ENCODE results near the gene ETV6. TPM values are rescaled to one million over a fixed set of nuclear protein-coding genes. Genes with fewer than 3 reads are reported as not detected.
A peak's percentile ranks its signal among the peaks of the same experiment; 100 is the strongest.

ETV6 gene
- total RNA-seq, 2 experiments from 2014 or later, result 55.3 to 57.5 TPM

GRCh38 chr12:11776316-11776715 is 126.8 kb downstream of the ETV6 start:
- ChIA-PET POLR2A (no interaction called here), CTCF (no interaction called here)
- H3K36me3 Mint-ChIP-seq, result peaks cover 33% of the 10 kb centered on the region
- no peaks in the 10 kb centered on the region for H3K27me3 Mint-ChIP-seq
- no peak overlapping the region for H3K4me3 Mint-ChIP-seq
- no peak overlapping the region for H3K27ac Mint-ChIP-seq
- H3K4me1 Mint-ChIP-seq (ENCODE audit: low read depth), result peaks cover 89% of the 10 kb centered on the region
- no peak for DNase-seq
- no peaks in the 10 kb centered on the region for H3K9me3 Mint-ChIP-seq
- intact Hi-C loops (cut with micrococcal nuclease), result no loop called here

DNA sequence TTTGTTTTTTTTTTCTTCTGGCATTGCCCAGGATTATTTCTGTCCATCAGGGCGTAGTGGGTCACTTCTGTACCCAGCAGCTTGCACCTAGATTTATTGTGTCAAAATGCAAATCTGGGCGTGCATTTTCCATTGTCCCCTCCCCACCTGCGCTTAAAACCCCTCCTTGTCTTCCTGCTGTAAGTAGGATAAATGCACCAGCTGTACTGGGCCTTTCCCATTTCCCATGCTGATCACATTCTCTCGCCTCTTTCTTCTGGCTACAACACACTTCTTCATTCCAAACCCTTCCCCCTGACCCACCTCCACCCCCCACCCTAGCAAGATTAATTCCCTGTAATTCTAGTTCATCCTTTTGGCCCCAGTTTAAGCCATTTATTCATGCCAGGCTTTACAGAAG is 128.0 kb downstream of the ETV6 start:
- ChIA-PET CTCF (no interaction called here), POLR2A (interaction anchor here (1.2 kb wide), 1 partner anchor 124 kb away, joined by 3 read pairs; no protein-coding TSS in a partner anchor)
- peaks cover 30% of the 10 kb centered on the region for H3K36me3 Mint-ChIP-seq
- intact Hi-C loops (cut with micrococcal nuclease), result no loop called here
- H3K27ac Mint-ChIP-seq, result peak overlapping the region; percentile 89
- no peaks in the 10 kb centered on the region for H3K27me3 Mint-ChIP-seq
- H3K4me1 Mint-ChIP-seq (ENCODE audit: low read depth), result peaks cover 85% of the 10 kb centered on the region
- no peaks in the 10 kb centered on the region for H3K9me3 Mint-ChIP-seq
- no peak for DNase-seq
- no peak overlapping the region for H3K4me3 Mint-ChIP-seq

GRCh38 chr12:11777962-11778361 is 128.5 kb downstream of the ETV6 start:
- Mint-ChIP-seq H3K27ac (peak overlapping the region; percentile 89), H3K4me1 (ENCODE audit: low read depth) (peaks cover 87% of the 10 kb centered on the region), H3K9me3 (no peaks in the 10 kb centered on the region), H3K27me3 (no peaks in the 10 kb centered on the region), H3K4me3 (peak overlapping the region; percentile 28), H3K36me3 (peaks cover 30% of the 10 kb centered on the region)
- intact Hi-C loops (cut with micrococcal nuclease), result loop anchor here (2.0 kb wide), 3 partner anchors 33 to 47 kb away; no protein-coding TSS in a partner anchor
- ChIA-PET POLR2A (interaction anchor here (0.8 to 3.2 kb wide), 5 partner anchors 11 to 129 kb away, joined by 3 to 21 read pairs (median 3); partner anchors contain the start of gene ETV6), CTCF (no interaction called here)
- no peak for DNase-seq

DNA sequence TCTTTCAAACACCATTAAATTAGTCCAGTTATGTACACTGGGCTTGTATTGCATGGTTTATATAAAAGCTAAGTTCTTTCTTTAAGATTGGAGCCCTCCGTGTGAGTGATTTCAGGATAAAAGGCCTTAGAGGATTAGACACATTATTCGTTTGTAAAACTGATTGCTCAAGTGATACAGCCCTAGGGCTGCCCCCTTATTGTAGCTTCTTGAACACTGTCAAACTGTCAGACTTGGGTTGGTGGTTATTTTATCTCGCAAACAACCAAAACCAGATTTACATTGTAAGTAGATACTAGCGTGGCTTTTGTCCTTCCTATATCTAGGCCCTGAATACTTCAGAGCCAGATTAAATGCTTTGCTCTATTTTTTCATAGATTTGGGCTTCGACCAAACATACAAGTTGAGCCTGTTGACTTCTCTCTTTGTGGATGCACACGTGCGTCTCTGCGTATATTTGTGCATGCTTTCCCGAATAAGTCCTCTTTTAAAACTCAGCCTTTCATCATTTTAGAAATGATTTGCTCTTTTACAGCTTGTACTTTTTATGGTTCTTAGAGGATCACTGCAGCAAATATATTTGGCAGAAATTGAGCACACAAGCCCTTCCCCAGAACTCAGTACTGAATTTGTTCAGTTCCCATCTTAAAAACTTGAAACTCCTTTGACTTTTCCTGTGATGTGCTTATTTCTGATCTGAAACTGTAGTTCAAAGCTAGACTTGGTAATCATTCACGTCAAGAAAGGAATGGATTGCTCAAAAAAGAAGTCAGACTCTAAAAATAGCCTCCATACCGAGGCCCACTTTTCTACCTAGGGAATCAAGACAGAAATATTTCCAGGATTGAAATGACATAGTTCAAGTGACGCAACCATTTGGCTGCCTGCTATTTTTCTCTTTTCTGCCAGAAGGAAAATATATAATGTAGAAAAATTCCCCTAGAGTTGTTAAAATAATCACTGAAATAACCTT is 129.5 kb downstream of the ETV6 start:
- intact Hi-C loops (cut with micrococcal nuclease), result loop anchor here (1.0 to 2.0 kb wide), 5 partner anchors 32 to 228 kb away; no protein-coding TSS in a partner anchor
- H3K4me1 Mint-ChIP-seq (ENCODE audit: low read depth), result peaks cover 88% of the 10 kb centered on the region
- H3K27ac Mint-ChIP-seq, result peak overlapping the region; percentile 89
- peaks cover 32% of the 10 kb centered on the region for H3K36me3 Mint-ChIP-seq
- POLR2A ChIA-PET, result interaction anchor here (0.8 to 3.2 kb wide), 17 partner anchors 12 to 254 kb away, joined by 3 to 24 read pairs (median 4); partner anchors contain the start of gene ETV6
- DNase-seq, result no peak
- no peaks in the 10 kb centered on the region for H3K9me3 Mint-ChIP-seq
- peak overlapping the region; percentile 27 for H3K4me3 Mint-ChIP-seq
- CTCF ChIA-PET, result interaction anchor here (0.9 to 2.4 kb wide), 7 partner anchors 12 to 254 kb away, joined by 3 to 7 read pairs (median 5); no protein-coding TSS in a partner anchor
- no peaks in the 10 kb centered on the region for H3K27me3 Mint-ChIP-seq

GRCh38 chr12:11780521-11781101 is 131.1 kb downstream of the ETV6 start:
- no peaks in the 10 kb centered on the region for H3K9me3 Mint-ChIP-seq
- ChIA-PET POLR2A (interaction anchor here (0.7 to 3.2 kb wide), 15 partner anchors 9 to 252 kb away, joined by 3 to 24 read pairs (median 6); partner anchors contain the start of gene ETV6), CTCF (interaction anchor here (0.8 to 2.4 kb wide), 7 partner anchors 8 to 256 kb away, joined by 3 to 7 read pairs (median 3); partner anchors contain the start of gene ETV6)
- peaks cover 25% of the 10 kb centered on the region for H3K36me3 Mint-ChIP-seq
- peak overlapping the region; percentile 89 for H3K27ac Mint-ChIP-seq
- peaks cover 83% of the 10 kb centered on the region for H3K4me1 Mint-ChIP-seq (ENCODE audit: low read depth)
- no peaks in the 10 kb centered on the region for H3K27me3 Mint-ChIP-seq
- intact Hi-C loops (cut with micrococcal nuclease), result loop anchor here (1.0 kb wide), 1 partner anchor 8 kb away; no protein-coding TSS in a partner anchor
- H3K4me3 Mint-ChIP-seq, result no peak overlapping the region
- peak; percentile 34 for DNase-seq

DNA sequence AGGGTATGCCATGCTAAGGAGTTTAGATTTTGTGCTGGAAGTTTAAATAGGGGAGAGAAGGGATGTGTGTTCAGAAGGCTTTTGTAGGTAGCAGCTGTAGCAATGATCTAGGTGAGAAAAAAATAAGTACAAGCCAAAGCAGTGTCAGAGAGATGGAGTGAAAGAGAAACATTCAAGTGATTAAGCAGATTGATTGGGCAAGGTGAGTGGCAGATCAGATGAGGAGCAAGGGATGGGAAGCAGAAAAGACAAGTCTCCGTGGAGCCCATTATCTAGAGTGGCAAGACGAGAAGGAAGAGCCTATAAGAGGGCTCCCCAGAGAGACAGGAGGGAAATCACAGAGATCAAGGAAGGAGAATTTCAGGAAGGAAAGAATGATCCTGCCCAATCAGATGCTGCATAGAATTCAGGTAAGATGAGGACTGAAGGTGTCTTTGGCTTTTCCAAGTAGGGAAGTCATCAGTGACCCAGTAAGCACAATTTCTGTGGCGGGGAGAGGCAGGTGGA is 133.5 kb downstream of the ETV6 start:
- H3K4me1 Mint-ChIP-seq (ENCODE audit: low read depth), result peaks cover 73% of the 10 kb centered on the region
- DNase-seq, result no peak
- intact Hi-C loops (cut with micrococcal nuclease), result no loop called here
- H3K4me3 Mint-ChIP-seq, result peak overlapping the region; percentile 1
- H3K36me3 Mint-ChIP-seq, result peaks cover 17% of the 10 kb centered on the region
- ChIA-PET CTCF (no interaction called here), POLR2A (no interaction called here)
- H3K9me3 Mint-ChIP-seq, result no peaks in the 10 kb centered on the region
- H3K27ac Mint-ChIP-seq, result peak overlapping the region; percentile 44
- H3K27me3 Mint-ChIP-seq, result no peaks in the 10 kb centered on the region

GRCh38 chr12:11785712-11786111 is 136.2 kb downstream of the ETV6 start:
- no peak for DNase-seq
- Mint-ChIP-seq H3K4me3 (no peak overlapping the region), H3K9me3 (no peaks in the 10 kb centered on the region), H3K36me3 (peaks cover 15% of the 10 kb centered on the region), H3K27ac (no peak overlapping the region), H3K4me1 (ENCODE audit: low read depth) (peaks cover 59% of the 10 kb centered on the region), H3K27me3 (no peaks in the 10 kb centered on the region)
- CTCF ChIA-PET, result interaction anchor here (1.6 kb wide), 1 partner anchor 248 kb away, joined by 4 read pairs; no protein-coding TSS in a partner anchor
- intact Hi-C loops (cut with micrococcal nuclease), result no loop called here
- POLR2A ChIA-PET, result no interaction called here

DNA sequence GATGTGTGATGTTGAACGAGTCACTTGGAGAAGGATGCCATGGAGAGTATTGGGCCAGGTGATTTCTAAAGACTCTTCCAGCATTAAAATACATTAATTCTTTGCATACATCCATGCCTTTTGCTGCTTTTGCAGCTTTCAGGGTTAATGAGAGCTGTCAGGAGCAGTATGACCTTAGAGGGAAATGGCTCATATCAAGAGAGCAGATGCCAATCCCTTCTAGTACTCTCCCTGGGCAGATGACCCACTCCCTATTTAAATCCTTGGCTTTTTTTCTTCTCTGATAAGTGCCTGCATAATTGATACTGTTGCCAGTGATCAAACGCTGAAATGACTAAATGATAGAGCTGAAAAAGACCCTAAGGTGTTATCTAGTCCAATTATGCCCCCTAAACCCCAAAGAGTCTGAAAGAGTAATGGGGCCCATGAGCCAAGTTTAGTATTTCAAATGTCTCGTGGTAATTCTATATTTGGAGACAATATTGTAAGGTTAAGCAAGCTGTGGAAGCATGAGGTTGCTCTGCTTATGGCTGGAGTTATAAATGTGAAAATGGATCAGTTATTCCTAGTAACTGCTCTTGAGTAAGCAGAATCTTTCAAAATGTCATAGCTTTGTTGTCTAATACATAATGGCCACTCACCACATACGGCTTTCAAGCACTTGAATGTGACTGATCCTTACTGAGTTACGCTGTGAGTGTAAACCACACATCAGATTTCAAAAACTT is 137.3 kb downstream of the ETV6 start:
- peaks cover 52% of the 10 kb centered on the region for H3K4me1 Mint-ChIP-seq (ENCODE audit: low read depth)
- H3K27ac Mint-ChIP-seq, result no peak overlapping the region
- POLR2A ChIA-PET, result no interaction called here
- CTCF ChIA-PET, result no interaction called here
- intact Hi-C loops (cut with micrococcal nuclease), result no loop called here
- no peak overlapping the region for H3K4me3 Mint-ChIP-seq
- H3K36me3 Mint-ChIP-seq, result peaks cover 20% of the 10 kb centered on the region
- no peak for DNase-seq
- H3K27me3 Mint-ChIP-seq, result no peaks in the 10 kb centered on the region
- H3K9me3 Mint-ChIP-seq, result no peaks in the 10 kb centered on the region

GRCh38 chr12:11787437-11787836 is 138.0 kb downstream of the ETV6 start:
- Mint-ChIP-seq H3K4me3 (no peak overlapping the region), H3K27ac (no peak overlapping the region), H3K4me1 (ENCODE audit: low read depth) (peaks cover 46% of the 10 kb centered on the region), H3K9me3 (no peaks in the 10 kb centered on the region), H3K36me3 (peaks cover 24% of the 10 kb centered on the region), H3K27me3 (no peaks in the 10 kb centered on the region)
- DNase-seq, result no peak
- intact Hi-C loops (cut with micrococcal nuclease), result no loop called here
- ChIA-PET CTCF (no interaction called here), POLR2A (no interaction called here)

- peaks cover 39% of the 10 kb centered on the region for H3K4me1 Mint-ChIP-seq (ENCODE audit: low read depth)
- ChIA-PET CTCF (no interaction called here), POLR2A (no interaction called here)
- peaks cover 22% of the 10 kb centered on the region for H3K36me3 Mint-ChIP-seq
- intact Hi-C loops (cut with micrococcal nuclease), result no loop called here
- no peak overlapping the region for H3K27ac Mint-ChIP-seq
- no peak overlapping the region for H3K4me3 Mint-ChIP-seq
- H3K9me3 Mint-ChIP-seq, result no peaks in the 10 kb centered on the region
- DNase-seq, result no peak
- no peaks in the 10 kb centered on the region for H3K27me3 Mint-ChIP-seq
Observed at GRCh38 chr12:11787933-11788849, 138.7 kb downstream of the ETV6 start.
